ENCODE data around the gene JAK2. TPM values are rescaled to one million over a fixed set of nuclear protein-coding genes. Genes with fewer than 3 reads are reported as not detected.

The JAK2 gene
- total RNA-seq, 2 donors from 2014 or later = 7.0 to 14.8 TPM

DNA sequence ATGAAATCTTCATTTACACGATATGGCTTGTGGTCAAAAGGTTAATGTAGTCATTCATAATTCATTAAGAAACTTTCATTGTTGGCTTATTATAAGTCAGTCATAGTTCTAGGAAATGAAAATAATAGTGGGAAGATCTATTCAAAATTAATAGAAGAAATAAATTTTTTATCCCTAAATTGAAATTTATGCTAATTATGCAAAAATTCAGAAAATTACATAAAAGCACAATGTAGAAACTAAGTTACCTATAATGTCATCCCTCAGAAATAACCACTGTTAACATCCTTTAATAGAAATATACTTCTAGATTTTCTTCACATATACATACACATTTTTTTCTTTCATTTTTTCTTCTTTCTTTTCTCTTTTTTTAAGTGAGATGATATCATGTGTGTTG lies 15.9 kb upstream of the JAK2 start:
- no peaks in the 10 kb centered on the region for H3K36me3 ChIP-seq
- H3K9me3 ChIP-seq = no peaks in the 10 kb centered on the region
- H3K9ac ChIP-seq (ENCODE audit: low read depth in 2 of 2, low read length in 2 of 2) = no peak overlapping the region
- intact Hi-C loops (cut with DNase I) = no loop called here
- no peaks in the 10 kb centered on the region for H3K4me1 ChIP-seq
- H3K4me3 ChIP-seq = no peak overlapping the region
- H3K27me3 ChIP-seq = no peaks in the 10 kb centered on the region
- DNase-seq = no peak
- H3K27ac ChIP-seq = no peak overlapping the region
- TF ChIP-seq CTCF (IDR thresholded peaks at IDR 0.05) = no peak

GRCh38 chr9:4970970-4971641 lies 14.0 kb upstream of the JAK2 start:
- TF ChIP-seq CTCF (IDR thresholded peaks at IDR 0.05) = no peak
- no peak overlapping the region for H3K9ac ChIP-seq (ENCODE audit: low read depth in 2 of 2, low read length in 2 of 2)
- no peaks in the 10 kb centered on the region for H3K27me3 ChIP-seq
- no peak for DNase-seq
- no peaks in the 10 kb centered on the region for H3K4me1 ChIP-seq
- H3K4me3 ChIP-seq = no peak overlapping the region
- H3K27ac ChIP-seq = no peak overlapping the region
- no peaks in the 10 kb centered on the region for H3K9me3 ChIP-seq
- H3K36me3 ChIP-seq = no peaks in the 10 kb centered on the region
- intact Hi-C loops (cut with DNase I) = no loop called here

DNA sequence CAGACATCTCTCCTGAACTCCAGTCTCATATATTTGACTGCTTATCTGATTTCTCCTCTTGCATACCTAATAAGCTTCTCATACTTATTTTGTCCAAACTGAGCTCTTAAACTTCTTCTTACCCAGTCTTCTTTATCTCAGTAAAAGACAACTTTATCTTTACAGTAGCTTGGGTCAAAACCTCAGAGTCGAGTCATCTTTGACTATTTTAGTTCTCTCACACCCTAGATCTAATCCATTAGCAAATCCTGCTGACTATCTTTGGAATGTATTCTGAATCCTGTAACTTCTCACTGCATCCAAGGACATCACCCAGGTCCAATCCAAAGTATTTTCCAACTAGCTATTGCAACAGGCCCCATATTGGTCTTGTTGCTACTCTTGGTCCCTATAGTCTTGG lies 11.8 kb upstream of the JAK2 start:
- no peaks in the 10 kb centered on the region for H3K9me3 ChIP-seq
- H3K27ac ChIP-seq = no peak overlapping the region
- TF ChIP-seq CTCF (IDR thresholded peaks at IDR 0.05) = no peak
- no peaks in the 10 kb centered on the region for H3K27me3 ChIP-seq
- no peaks in the 10 kb centered on the region for H3K4me1 ChIP-seq
- intact Hi-C loops (cut with DNase I) = no loop called here
- H3K4me3 ChIP-seq = no peak overlapping the region
- DNase-seq = no peak
- H3K9ac ChIP-seq (ENCODE audit: low read depth in 2 of 2, low read length in 2 of 2) = no peak overlapping the region
- H3K36me3 ChIP-seq = no peaks in the 10 kb centered on the region

- H3K27ac ChIP-seq = no peak overlapping the region
- intact Hi-C loops (cut with DNase I) = no loop called here
- no peak overlapping the region for H3K4me3 ChIP-seq
- H3K9ac ChIP-seq (ENCODE audit: low read depth in 2 of 2, low read length in 2 of 2) = no peak overlapping the region
- H3K36me3 ChIP-seq = no peaks in the 10 kb centered on the region
- no peaks in the 10 kb centered on the region for H3K9me3 ChIP-seq
- no peak for DNase-seq
- H3K27me3 ChIP-seq = no peaks in the 10 kb centered on the region
- no peak for TF ChIP-seq CTCF (IDR thresholded peaks at IDR 0.05)
- H3K4me1 ChIP-seq = no peaks in the 10 kb centered on the region
Observed at GRCh38 chr9:4973902-4974301, 11.2 kb upstream of the JAK2 start.

GRCh38 chr9:4979239-4979638 lies 5.8 kb upstream of the JAK2 start:
- Histone ChIP-seq H3K4me1 (no peaks in the 10 kb centered on the region), H3K27me3 (no peaks in the 10 kb centered on the region), H3K36me3 (no peaks in the 10 kb centered on the region), H3K27ac (no peak overlapping the region), H3K9ac (ENCODE audit: low read depth in 2 of 2, low read length in 2 of 2) (no peak overlapping the region), H3K9me3 (no peaks in the 10 kb centered on the region), H3K4me3 (no peak overlapping the region)
- intact Hi-C loops (cut with DNase I) = no loop called here
- DNase-seq = no peak
- no peak for TF ChIP-seq CTCF (IDR thresholded peaks at IDR 0.05)

All from colonic mucosa (tissue), 4 donors.